Measurements from ENCODE around the gene WRNIP1.

Gene WRNIP1

DNA sequence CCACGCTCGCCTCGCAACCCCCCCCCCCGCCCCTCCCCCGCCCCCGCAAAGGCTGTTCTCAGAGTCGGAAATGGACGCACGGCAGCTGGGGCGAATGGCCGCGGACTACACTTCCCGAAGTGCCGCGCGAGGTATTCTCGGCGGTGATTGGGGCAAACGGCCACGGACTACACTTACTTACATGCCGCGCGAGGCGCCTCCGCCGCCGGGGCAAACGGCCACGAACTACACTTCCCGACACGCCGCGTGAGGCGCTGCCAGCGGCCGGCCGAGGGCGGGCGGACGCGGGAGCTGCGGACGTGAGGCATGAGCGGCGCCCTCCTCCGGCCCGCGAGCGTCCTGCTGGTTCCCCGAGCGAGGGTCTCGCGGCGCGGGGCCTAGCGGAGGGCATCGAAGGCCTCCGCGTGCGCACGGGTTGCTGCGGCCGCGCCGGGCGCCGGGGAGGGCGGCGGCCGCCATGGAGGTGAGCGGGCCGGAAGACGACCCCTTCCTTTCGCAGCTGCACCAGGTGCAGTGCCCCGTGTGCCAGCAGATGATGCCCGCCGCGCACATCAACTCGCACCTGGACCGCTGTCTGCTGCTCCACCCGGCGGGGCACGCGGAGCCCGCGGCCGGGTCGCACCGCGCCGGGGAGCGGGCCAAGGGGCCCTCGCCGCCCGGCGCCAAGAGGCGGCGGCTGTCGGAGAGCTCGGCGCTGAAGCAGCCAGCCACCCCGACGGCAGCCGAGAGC, at the start of gene WRNIP1:
WRNIP1 (plus strand) TSS at position 228 of the 730 bp plus-strand sequence; CDS start at position 458, 230 bp downstream.
- DNase-seq: peak; percentile 92 to 98

DNA sequence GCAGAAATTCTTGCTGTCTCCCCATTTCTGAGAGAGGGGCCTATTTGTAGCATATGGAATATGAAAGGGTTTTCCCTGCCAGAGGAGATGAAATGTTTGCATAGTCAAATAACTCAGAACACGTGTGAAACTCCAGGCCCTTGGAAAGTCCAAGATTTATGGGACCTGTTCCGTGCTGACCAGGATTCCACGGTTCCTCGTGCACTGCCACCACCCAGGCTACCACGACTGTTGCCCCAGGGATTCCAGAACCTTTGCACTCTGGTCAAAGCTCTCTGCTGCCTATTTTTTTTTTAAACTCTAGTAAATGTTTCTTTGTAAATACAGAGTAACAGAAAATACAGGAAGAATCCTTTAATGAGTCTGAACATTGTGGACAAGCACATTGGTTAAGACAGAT, 49.5 kb upstream of the WRNIP1 start:
- DNase-seq: no peak

DNA sequence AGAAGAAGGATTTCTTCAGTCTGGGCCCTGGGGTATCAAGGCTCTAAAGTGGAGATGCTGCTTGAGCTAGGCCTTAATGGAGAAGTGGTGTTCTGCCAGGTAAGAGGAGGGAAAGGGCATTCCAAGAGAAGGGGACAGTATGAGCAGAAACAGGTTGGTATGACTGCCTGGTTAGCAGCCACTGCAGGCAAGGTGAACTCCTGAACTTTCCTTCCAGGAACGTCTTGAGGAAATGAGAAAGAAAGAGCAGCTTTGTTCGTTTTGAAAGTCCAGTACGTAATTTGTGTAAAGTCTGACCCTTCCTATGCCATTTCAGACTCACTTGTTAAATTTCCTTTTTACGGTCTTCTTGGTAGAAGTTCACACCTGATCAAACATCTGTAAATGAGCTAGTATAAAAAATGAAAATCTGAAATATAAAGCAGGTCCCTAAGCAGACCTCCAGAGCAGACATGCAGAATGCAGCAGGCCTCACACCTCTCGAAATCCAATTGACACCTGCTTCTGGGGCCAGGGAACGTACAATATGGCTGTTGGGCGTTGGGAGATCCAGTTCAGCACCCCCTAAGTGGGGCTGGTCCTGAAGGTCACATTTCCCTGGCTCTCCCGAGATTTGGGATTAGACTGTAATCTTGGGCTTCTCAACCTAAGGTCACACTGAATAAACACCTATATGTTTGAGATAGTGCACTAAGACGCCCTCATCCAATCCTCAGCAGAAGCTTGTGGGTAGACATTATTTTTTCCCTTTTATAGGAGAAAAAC, 48.1 kb upstream of the WRNIP1 start:
- DNase-seq: no peak

DNA sequence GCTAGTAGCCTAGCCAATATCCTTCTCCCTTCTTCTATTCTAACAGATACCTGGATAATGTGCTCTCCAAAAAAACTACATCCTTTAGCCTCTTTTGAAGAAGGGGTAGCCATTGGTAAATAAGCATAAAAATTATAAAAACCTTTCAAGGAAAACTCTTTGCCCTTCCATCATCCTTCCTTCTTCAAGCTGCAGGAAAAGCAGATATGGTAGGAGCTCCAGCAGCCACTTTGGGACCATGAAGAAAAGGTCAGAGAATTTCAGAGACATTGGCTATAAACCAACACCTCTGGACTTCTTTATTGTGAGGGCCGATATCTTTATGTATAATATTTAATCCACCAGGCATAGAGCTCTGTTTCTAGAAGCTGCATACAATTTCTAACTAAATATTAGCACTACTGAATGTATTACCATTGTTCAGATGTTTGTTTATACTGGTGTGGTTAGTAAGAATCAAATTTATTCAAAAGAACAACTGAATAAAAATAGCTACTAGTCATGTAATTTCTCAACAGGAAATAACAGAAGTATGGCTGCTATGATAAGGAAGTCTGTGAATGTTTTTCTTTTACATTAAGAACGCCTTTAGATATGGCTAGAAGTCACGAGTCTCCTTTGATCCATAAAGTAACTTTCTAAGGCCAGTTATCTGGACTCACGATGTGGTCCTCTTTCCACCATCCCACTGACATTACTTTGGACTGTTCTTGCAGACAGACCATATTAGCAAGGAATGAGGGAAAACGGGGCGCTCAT, 46.7 kb upstream of the WRNIP1 start:
- DNase-seq: no peak

DNA sequence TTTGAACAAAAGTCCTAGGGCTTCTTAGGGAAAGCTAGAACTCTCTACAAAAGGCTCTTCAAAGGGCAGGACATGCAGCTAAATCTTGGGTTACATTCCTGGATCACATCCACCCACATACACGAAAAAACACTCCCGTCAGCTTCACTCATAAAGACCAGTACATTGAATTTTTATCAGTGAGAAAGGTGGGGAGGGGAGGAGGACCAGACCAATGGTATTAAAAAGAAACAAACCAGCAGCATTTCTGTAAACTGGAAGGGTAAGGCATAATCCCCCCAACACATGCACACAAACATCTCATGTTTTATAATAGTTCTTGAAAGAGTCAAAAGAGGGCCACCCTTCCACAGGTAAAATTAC, 46.1 kb upstream of the WRNIP1 start:
- DNase-seq: no peak

DNA sequence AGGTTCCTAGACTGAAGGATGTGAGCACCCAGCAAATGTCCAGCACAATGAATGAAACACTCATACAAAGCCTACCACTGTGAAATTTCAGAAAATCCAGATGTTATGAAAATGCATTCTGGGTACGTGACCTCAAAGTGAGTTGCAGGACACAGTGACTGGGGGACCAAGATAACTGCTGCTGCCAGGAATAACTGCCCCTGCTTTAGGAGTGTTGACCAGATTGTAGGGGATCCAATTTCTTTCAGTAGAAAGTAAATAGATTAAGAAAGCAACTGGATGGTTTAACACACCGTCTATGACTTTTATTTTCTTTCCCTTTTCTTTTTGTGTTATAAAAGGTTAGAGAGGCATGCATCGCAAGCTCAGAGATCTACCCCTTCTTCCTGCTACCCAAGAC, 44.0 kb upstream of the WRNIP1 start:
- DNase-seq: no peak

DNA sequence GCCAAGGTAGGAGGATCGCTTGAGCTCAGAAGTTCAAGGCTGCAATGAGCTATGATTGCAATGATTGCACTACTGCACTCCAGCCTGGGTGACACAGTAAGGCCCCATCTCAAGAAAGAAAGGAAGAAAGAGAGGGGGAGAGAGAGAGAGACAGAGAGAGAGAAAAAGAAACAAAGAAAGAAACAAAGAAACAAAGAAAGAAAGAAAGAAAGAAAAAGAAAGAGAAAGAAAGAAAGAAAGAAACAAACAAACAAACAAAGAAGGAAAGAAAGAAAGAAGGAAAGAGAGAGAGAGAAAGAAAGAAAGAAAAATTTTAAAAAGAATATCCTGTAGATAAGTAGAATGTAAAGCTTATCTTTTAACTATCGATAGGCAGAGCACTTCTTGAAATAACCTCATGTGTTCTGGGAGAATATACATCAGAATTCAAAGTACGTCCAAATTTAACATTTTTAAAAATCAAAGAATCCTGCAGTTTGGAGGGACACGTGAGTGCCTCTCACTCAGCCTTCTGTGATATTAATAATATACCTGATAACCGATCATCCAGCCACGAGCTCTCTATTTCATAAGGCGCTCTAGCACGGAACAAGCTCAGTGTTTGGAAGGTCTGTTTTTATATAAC, 39.7 kb upstream of the WRNIP1 start:
- no peak for DNase-seq

DNA sequence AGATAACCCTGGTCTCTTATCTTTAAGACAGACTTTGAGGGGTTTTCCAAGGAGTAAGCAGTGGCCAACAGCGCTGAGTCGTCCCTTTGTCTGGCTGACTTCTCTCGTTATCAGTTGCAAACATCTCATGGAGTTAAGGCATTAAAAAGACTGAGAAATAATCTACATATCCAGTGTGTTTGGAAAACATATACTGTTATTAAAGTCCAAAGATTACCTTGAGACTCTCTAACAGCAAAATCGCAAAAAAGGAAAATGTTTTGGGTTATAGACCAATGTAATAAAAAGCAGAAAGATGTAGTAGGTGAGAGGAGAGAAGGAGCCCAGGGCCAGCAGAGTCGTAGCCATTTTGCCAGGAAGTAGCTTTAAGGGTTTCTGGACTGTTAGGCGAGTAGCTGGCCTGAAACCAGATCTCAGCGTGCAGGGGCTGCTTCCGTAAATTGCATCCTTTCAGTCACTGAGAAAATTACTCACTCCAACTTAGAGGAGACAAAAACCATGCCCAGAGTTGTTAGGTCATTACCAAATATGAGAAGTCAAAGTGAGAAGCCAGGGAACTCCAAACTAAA, 39.1 kb upstream of the WRNIP1 start:
- DNase-seq: no peak

DNA sequence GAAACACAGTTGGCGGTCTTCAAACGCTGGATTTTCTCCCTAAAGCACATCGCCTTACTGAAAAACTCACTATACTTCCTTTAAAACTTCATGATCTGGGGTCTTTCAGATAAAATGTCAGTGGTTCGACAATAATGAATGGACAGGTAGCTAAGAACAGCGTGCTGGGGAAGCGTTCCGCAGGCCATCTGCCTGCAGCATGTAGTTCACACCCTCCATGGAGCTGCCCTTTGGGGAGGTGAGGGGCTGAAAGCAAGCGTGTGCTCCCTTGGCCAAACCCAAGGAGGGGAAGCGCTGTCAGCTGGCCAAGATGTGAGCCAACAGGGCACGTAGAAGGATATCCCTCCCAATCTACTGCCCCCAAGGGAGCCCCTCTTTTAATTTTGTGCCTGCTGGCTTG, 35.3 kb upstream of the WRNIP1 start:
- DNase-seq: no peak

DNA sequence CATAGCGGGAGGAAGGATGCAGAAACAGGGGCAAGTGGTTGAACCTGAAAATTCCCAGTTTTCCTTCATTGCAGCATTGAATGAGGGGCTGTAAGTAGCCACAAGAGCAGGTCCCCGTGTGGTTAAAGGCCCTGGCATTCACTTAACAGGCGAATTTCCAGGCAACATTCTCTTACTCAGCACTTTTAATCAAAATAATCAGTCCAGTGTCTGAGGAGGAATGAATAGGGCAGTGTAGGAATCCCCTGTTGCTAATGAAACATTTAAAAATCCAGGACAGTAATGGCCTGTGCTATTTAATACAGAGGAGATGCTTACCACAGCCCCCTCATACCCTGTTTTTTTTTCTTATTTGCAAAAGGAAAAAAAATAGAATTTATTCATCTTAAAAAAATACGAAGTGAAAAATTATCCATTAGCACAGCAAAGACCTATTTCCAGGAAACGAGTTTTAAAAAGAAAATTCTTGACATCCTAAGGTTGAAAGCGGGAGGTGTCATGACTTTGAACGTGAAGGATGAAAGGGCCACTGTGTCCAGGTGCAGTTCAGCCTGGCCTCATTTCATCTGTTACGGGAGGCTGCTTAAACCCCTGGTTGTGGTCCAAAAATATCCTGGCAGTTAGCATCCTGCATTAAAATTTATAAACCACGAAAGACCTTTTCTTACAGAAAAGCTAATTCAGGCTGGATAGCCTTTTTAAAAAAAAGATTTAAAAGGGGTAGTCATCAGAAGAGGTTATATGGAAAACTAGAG, 34.7 kb upstream of the WRNIP1 start:
- DNase-seq: no peak

DNA sequence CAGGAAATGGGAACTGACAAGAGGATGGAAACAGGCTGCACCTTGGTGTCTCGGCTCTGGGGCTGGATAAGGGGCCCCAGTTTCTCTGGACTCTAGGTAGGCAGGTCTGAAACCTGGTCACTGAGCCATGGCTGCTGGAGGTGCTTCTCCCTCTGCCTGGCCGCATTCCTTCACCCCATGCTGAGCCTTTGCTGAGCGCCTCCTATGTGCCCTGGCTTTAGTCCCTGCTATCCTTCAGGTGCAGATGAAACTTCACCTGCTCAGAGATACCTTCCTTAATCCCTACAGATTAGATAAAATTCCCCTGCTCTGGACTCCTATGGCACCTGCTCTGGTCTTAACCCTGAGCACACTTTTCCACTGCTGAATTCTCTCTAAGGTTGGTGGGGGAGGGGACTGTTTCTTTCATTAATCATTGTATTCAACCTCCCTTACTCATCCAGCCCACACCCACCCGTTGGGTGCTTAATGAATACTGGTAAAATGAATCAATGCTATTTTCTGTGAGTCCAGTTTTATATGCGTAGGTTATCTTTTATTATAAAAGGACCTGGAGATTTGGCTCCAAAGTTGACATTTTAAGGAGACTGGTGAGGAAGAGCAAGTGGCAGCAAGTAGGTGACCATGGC, 33.8 kb upstream of the WRNIP1 start:
- no peak for DNase-seq

DNA sequence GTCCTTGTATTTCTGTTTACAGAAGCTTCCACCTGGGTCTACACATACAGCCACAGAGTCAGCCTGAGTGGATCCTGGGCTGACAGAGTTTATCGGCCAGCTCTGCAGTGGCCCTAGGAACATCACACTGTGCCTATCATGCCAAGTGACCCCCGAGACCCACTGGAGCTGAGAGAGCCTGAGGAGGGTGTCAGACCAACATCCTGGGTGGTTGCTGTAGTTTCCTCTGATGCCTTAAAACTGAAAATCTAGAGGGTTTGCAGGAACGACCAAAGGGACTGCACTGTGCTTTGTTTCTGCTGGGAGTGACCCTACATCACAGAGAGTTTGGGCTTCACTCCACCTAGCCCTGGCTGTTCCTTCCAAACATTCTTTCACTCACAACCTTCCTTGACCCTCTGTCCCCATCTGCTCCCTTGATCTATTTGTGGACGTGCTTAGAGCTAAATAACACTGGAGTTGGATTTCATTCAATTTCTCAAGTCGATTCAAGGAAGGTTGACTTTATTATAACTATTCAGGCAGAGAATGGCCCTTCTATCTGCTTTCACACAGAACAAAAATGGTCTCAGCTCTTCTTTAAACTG, 32.6 kb upstream of the WRNIP1 start:
- DNase-seq: no peak

DNA sequence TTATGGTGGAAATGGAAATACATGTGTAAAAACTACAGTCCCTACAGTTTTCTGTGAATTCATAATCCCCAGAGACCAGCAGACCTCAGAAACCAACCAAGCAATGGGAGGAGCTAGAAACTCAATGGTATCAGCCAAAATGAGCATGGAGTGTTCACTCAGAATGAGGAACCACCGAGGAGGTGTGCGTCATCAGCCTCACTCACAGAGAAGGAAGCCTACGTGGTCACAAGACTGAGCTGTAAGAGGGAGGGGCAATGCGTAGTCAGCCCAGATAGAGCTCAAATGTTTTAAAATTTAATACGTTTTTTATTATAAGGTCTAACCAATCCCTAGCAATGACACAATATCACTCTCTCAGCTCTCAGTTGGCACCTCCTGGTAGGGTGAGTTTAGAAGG, 31.9 kb upstream of the WRNIP1 start:
- DNase-seq: peak in 1 of 2 experiments; percentile 18

DNA sequence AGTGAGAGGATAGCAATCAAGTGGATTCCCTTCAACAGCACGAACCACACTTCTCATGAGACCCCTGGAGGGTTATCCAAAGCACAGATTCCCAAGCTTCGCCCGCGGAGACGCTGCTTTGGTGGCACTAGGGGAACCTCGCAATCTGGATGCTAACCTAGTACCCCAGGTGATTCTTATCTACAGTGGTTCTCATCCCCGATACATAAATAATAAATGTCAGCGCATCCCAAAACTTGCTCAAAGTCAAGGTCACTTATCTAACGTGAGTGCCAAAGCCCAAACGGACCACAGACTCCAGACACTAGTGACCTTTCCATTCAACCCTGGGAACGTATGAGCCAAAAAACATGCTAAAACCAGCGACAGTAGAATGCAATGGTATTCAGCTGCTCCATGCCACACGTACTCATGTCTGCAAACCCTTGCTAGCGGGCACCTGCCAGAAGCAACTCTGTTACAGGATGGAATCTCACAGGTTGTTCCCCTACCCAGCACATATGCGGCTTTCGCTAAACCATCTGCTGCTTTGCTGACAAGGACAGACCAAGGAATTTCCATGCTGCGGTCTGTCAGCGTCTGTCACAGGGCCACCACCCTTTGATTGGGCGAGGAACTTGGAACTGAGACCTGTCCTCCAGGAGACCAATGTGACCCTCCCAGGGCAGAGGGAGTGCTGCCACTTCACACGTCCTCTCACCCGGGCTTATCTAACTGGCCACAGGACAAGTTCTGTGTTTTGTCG, 31.3 kb upstream of the WRNIP1 start:
- no peak for DNase-seq

DNA sequence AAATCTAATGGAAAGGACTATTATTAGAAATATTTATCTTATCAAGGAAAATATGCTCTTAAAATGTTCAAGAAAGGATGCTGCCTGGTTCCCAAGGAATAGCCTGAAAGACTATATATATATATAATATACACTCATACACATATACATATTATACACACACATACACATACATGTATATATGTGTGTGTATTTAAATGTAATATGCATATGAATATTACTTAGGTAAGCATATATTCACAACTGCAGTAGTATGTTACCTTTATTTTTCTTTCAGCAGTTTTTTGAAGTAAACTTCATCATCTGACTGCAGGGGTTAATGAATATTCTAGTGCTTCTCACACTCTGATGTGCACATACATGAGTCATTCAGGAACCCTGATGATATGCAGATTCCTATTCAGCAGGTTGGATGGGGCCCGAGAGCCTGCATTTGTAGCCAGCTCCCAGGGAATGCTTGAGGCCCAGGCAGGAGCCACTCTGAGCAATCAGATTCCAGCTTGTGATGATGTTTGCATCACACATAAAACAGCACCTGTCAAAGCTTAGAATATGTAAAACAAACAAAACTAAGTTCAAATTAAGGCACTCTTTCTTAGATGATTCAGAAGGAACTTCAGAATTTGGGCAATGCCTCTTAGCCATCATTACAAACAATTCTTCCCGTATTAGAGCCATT, 30.6 kb upstream of the WRNIP1 start:
- no peak for DNase-seq

DNA sequence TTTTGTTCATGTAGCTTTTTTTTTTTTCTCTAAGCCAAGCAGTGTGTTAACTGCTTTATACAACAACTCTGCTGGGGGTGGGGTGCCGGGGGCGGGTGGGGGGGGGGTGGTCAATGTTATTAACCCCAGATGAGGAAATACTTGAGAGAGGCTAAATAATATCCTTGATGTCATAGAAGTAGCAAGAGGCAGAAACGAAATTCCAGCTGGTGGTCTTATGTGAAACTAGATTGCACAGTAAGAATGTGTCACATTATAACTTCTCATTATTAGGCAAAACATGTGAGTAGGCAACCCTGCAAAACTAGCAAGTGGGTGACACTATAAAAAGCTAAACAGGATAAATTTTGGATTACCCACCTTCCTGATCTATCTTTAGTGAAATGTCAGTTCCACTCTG, 27.3 kb upstream of the WRNIP1 start:
- DNase-seq: no peak

DNA sequence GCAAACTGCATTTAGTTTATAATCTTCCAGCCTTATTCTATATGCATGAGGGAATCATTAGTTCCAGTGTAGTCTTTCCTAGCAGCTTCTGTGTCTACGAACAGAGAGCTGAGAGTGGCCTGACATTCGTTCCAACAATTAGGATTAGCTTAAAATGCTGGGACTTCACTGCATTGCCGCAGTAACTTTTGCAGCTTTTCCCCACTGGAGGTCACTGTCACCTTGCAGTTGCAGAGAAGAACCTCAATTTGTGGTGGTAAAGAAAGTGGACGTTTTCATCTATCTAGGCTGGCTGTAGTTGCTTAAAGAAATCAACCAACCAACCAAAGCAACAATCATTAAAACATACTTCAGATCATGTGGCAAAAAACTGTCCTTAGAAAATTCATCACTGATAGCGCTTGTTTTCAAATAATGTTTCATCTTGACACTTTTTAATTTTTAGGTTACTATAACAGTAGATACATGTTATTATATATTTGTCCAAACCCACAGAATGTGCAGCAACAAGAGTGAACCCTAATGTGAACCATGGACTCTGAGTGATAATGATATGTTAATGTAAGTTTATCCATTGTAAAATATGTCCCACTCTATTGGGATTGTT, 26.7 kb upstream of the WRNIP1 start:
- peak; percentile 24 to 34 for DNase-seq

DNA sequence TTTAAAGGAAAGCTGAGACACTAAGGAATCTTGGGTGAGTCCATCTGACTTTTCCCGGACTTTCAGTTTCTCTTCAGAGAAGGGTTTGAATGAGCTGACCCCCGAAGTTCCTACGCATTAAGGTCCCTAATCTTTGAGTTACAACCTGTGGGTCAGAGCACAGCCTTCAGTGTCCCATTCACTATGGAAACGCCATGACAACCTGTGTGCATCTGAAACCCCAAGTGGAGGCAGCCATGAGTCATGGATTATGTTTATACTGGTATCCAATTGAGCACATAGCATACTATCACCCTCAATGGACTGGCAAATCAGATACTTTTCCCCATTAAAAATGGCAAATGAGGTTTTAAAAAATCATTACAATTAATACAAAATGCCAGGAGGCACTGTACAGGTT, 25.9 kb upstream of the WRNIP1 start:
- DNase-seq: no peak

DNA sequence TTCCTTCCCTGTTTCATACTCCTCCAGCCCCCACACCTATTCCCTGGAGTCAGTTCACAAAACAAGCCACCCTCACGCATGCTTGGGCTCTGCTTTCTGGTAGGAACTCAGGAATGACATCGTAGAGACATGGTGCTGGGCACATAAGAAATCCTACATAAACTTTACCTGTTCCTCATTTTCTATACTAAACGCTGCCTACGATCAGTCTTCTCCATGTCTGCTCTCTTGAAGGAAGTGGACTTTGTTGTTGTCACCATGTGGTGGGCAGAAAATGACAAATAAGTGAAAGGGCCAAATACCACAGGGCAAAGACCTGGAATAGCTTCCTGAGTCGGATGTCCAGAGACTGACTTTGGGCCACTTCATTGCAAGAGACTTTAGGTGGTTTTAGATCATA, 24.6 kb upstream of the WRNIP1 start:
- no peak for DNase-seq

DNA sequence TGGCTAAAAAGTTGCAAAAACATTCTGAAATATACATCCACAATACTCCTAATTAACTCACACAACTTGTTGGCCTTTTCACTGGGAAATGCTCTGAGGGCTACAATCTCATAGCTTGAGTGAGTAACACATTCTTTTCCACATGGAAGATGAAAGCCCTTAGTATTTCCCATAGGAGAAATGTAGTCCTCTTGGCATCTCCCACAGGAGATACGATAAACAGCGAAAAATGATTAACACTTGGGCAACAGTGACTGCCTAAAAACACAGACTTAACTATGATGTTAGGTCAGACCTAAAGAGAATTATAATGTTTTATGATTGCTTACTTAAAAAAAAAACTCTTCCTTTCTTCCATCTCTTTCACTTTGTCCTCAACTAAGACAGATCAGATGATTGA, 23.4 kb upstream of the WRNIP1 start:
- no peak for DNase-seq
